GM19452 (cell line): ENCODE results near the gene EDDM13.
"Not testable (repeated sequence)": the region's sequence is repeated elsewhere in the genome, so short reads cannot be mapped to it uniquely, and the experiment has no call there.

Source experiments
- ATAC-seq: cut with Tn5 transposase; IDR thresholded peaks from one replicate; pipeline ENCODE4 v1.9.1; 2021; ENCODE audit not compliant: unreplicated experiment

The EDDM13 gene, protein sequence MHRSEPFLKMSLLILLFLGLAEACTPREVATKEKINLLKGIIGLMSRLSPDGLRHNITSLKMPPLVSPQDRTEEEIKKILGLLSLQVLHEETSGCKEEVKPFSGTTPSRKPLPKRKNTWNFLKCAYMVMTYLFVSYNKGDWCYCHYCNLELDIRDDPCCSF

DNA sequence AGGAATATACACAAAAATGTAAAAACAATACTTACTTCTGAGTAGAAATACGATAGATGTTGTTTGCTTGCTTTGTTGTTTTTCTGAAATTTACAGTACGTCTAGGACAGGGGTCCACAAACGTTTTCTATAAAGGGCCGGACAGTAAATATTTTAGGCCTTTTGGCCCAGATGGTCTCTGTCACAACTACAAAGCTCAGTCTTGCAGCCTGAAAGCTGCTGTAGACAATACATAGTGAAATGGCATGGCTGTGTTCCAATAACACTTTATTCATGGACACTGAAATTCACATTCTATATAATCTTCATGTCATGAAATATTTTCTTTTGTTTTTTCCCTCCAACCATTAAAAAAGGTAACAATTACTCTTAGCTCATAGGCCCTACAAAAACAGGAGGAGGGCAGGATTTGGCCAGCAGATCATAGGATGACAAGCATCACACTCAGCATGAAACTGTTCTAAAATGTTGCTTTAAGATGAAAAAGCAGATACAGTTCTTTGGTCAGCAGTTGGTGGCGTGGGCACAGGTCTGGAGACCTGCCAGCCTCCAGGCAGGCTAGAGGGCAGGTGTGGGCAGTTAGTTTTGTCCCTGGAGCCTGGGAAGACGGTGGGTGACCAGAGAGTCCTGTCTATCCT, at the start of gene EDDM13:
Gene EDDM13 (plus strand): TSS at position 588 of the 638 bp plus-strand sequence. CDS start 87 bp downstream, outside the sequence.
- ATAC-seq = no peak

DNA sequence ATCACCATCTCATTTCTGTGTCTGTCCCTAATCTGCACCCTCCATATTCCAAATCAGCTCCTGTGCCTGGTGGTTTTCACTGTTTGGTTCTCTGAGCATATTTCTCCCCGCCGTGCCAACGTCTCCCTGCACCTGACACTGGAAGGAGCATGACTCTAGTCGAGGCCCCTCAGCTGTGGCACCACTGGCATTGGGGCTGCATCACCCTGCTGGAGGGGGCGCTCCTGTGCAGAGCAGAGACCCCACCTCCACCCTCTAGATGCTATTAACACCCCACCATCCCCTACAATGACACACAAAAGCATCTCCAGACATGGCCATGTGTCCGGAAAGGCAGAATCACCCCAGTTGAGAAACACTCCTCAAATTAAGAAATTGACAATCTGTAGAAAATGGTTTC, 49.6 kb upstream of the EDDM13 start:
- ATAC-seq = no peak

DNA sequence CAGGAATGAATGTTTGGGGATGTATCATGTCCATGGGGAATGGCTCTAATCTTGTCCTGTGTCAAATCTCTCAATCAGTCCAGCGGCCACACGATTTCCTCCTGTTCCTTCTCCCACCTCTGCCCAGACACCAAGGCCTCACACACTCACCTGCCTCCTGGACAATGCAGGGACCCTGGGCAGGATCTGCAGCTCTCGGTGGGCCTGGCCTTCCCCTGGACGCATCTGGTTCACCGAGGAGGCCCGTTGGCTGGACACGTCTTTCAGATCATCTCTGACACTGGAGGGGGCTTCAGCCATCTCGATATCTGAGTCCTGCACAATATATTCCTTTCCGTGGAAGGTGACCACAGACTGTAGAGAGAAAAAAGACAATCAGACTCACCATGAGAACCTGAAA, 49.1 kb upstream of the EDDM13 start:
- ATAC-seq = no peak

GRCh38 chr19:56245121-56245740, 27.3 kb upstream of the EDDM13 start:
- ATAC-seq = no peak

GRCh38 chr19:56245764-56246163, 26.8 kb upstream of the EDDM13 start:
- not testable (repeated sequence) for ATAC-seq

- not testable (repeated sequence) for ATAC-seq
These were observed 23.7 kb upstream of the EDDM13 start for GRCh38 chr19:56248736-56249338.

- ATAC-seq = peak; percentile 67
These were observed 19.7 kb upstream of the EDDM13 start for GRCh38 chr19:56252699-56253422.

- ATAC-seq = no peak
These were observed 18.8 kb upstream of the EDDM13 start for GRCh38 chr19:56253737-56254136.

DNA sequence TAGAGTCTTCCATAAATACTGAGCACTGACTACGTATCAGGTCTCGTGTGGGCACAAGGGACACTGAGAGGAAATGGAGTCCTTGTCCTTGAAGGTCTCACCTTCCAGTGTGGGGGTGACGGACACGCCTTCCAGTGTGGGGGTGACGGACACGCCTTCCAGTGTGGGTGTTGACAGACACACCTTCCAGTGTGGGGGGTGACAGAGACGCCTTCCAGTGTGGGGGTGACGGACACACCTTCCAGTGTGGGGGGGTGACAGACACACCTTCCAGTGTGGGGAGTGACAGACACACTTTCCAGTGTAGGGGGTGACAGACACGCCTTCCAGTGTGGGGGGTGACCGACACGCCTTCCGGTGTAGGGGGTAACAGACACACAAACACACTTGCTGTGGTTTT, 14.3 kb upstream of the EDDM13 start:
- ATAC-seq = no peak

- no peak for ATAC-seq
These were observed 11.4 kb upstream of the EDDM13 start for GRCh38 chr19:56261145-56261544.

DNA sequence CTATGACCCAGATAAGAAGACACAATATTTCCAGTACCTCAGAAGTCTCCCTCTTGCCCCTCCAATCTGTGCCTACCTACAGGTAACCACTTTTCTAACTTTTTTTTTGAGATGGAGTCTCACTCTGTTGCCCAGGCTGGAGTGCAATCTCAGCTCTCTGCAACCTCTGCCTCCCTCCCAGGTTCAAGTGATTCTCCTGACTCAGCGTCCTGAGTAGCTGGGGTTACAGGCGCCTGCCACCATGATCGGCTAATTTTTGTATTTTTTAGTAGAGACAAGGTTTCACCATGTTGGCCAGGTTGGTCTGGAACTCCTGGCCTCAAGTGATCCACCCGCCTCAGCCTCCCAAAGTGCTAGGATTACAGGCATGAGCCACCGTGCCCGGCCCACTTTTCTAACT, 10.6 kb upstream of the EDDM13 start:
- ATAC-seq = not testable (repeated sequence)

GRCh38 chr19:56263319-56263718, 9.2 kb upstream of the EDDM13 start:
- no peak for ATAC-seq

DNA sequence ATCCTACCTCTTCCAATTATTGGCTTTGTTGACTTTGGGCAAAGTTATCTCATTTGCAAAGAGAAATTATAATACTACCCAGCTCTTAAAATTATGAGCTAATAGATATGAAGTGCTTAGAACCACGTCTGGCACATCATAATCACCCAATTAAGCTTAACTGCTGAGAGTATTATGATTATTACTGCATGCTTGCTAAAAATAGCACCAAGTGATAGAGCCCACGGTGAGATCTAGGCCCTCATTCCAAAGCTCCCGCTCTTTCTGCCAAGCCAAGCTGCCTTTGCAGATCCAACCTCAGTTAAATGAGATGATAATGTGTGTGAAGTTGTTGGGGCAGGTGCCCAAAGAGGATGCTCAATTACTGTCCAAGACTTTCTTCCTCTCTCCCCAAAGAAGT, 6.5 kb upstream of the EDDM13 start:
- no peak for ATAC-seq

DNA sequence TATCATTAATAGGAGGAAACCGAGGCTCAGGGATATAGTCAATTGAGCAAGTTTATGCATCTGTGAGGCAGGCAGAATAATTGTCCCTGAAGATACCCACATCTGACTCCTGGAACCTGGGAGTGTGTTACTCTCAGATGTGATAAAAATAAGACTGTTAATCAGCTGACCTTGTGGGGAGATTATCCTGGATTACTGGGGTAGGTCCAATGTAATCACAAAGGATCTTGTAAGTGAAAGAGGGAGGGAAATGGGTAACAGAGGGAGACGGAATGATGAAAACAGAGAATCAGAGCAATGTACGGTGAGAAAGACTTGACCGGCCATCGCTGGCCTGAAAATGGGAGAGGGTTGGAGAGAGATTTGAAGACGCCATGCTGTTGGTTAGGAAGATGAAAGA, 3.2 kb upstream of the EDDM13 start:
- no peak for ATAC-seq

GRCh38 chr19:56270676-56271075, 1.9 kb upstream of the EDDM13 start:
- ATAC-seq = no peak

GRCh38 chr19:56271151-56271550, 1.4 kb upstream of the EDDM13 start:
- no peak for ATAC-seq

DNA sequence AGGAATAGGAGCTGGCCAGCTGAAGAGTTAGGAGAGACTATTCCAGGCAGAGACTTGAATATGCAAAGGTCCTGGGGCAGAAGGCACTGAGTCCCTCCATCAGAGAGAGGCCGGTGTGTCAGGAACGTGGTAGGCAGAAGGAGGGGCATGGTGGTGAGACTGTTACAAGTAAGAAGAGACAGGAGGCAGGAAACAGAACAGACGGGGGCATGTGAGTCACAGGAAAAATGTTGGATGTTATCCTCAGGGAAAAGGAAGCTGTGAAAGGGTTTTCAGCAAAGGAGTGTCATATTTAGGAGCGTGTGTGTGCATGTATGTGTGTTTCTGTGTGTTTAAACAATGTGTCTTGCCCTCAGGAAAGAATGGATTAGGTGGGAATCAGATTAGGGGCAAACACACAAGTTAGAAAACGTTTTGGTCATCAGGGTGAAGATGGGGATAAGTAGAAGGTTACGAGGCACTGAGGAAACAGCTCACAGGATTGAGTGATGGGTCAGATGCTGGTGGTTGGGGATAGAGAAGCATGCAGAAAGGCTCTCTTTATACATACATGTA, 1.1 kb downstream of the EDDM13 start:
- ATAC-seq = no peak

GRCh38 chr19:56282809-56283208, 10.3 kb downstream of the EDDM13 start:
- ATAC-seq = no peak

DNA sequence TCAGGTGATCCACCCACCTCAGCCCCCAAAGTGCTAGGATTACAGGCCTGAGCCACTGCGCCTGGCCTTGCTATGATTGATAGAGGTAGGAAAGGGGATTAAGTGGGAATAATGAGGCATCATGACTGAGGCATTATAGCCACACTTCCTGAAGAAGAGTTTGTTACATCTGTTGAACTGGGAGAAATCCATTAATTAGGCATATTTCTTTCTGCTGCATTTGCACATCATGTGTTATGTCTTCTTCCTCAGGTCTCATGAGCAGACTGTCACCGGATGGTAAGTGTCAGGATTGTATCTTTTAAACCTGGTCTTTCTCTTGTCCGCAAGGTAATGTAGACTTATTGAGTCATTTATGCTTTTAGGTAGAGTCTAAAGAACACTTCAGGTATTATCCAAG, 12.2 kb downstream of the EDDM13 start:
- ATAC-seq = no peak

DNA sequence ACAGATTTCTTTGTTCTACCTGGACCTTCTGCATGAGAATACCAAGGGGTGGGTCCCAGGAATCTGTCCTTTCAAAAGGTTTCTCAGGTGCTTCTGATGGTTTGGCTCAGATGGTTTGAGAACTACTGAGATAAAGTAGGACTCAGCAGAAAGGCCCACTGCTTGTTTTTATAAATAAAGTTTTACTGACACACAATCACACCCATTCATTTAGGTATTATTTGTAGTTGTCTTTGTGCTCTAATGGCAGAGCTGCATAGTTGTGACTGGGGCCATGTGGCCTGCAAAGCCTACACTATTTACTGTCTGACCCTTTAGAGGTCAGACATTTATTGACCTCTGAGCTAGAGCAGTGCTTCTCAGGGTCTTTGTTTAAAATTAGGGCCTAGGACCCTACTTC, 17.6 kb downstream of the EDDM13 start:
- ATAC-seq = no peak

GRCh38 chr19:56291867-56292266, 19.3 kb downstream of the EDDM13 start:
- ATAC-seq = no peak
